ENCODE data around the gene HECW1. TPM values are rescaled to one million over a fixed set of nuclear protein-coding genes. Genes with fewer than 3 reads are reported as not detected.
A peak's percentile ranks its signal among the peaks of the same experiment; 100 is the strongest.

The HECW1 gene
- polyA plus RNA-seq, 1 donor from 2014 or later = not detected

GRCh38 chr7:43406961-43407360 is 294.5 kb downstream of the HECW1 start:
- Mint-ChIP-seq H3K4me3 (peak overlapping the region in 1 of 4 donors; percentile 50), H3K27ac (no peak overlapping the region), H3K27me3 (peaks cover 2% of the 10 kb centered on the region), H3K36me3 (no peaks in the 10 kb centered on the region), H3K9me3 (no peaks in the 10 kb centered on the region), H3K4me1 (no peaks in the 10 kb centered on the region)

- Mint-ChIP-seq H3K4me3 (no peak overlapping the region), H3K9me3 (no peaks in the 10 kb centered on the region), H3K27me3 (no peaks in the 10 kb centered on the region), H3K4me1 (no peaks in the 10 kb centered on the region), H3K27ac (no peak overlapping the region), H3K36me3 (no peaks in the 10 kb centered on the region)
Observed at GRCh38 chr7:43408981-43409380, 296.5 kb downstream of the HECW1 start.

- peaks cover 6% of the 10 kb centered on the region for H3K27me3 Mint-ChIP-seq
- H3K36me3 Mint-ChIP-seq = no peaks in the 10 kb centered on the region
- H3K4me1 Mint-ChIP-seq = no peaks in the 10 kb centered on the region
- peaks cover 0 to 2% (median 0%) of the 10 kb centered on the region in 3 donors for H3K9me3 Mint-ChIP-seq
- no peak overlapping the region for H3K27ac Mint-ChIP-seq
- H3K4me3 Mint-ChIP-seq = no peak overlapping the region
Observed at GRCh38 chr7:43417455-43417854, 305.0 kb downstream of the HECW1 start.

- Mint-ChIP-seq H3K4me3 (no peak overlapping the region), H3K27ac (no peak overlapping the region), H3K9me3 (peaks cover 0 to 6% (median 0%) of the 10 kb centered on the region in 3 donors), H3K4me1 (no peaks in the 10 kb centered on the region), H3K36me3 (no peaks in the 10 kb centered on the region), H3K27me3 (no peaks in the 10 kb centered on the region)
Observed at GRCh38 chr7:43430411-43430810, 318.0 kb downstream of the HECW1 start.

- H3K9me3 Mint-ChIP-seq = peaks cover 0 to 6% (median 0%) of the 10 kb centered on the region in 3 donors
- H3K27me3 Mint-ChIP-seq = no peaks in the 10 kb centered on the region
- H3K27ac Mint-ChIP-seq = no peak overlapping the region
- no peaks in the 10 kb centered on the region for H3K4me1 Mint-ChIP-seq
- no peaks in the 10 kb centered on the region for H3K36me3 Mint-ChIP-seq
- no peak overlapping the region for H3K4me3 Mint-ChIP-seq
Observed at GRCh38 chr7:43431020-43431595, 318.7 kb downstream of the HECW1 start.

GRCh38 chr7:43433639-43434038 is 321.2 kb downstream of the HECW1 start:
- H3K27ac Mint-ChIP-seq = no peak overlapping the region
- no peaks in the 10 kb centered on the region for H3K36me3 Mint-ChIP-seq
- peaks cover 3% of the 10 kb centered on the region for H3K27me3 Mint-ChIP-seq
- H3K9me3 Mint-ChIP-seq = no peaks in the 10 kb centered on the region
- no peaks in the 10 kb centered on the region for H3K4me1 Mint-ChIP-seq
- no peak overlapping the region for H3K4me3 Mint-ChIP-seq

- Mint-ChIP-seq H3K27ac (no peak overlapping the region), H3K4me3 (no peak overlapping the region), H3K36me3 (no peaks in the 10 kb centered on the region), H3K4me1 (peaks cover 0 to 2% (median 0%) of the 10 kb centered on the region in 3 donors), H3K27me3 (peaks cover 5% of the 10 kb centered on the region), H3K9me3 (no peaks in the 10 kb centered on the region)
Observed at GRCh38 chr7:43437001-43437400, 324.6 kb downstream of the HECW1 start.

GRCh38 chr7:43438897-43439479 is 326.5 kb downstream of the HECW1 start:
- Mint-ChIP-seq H3K27me3 (peaks cover 5% of the 10 kb centered on the region), H3K4me1 (peaks cover 0 to 2% (median 0%) of the 10 kb centered on the region in 3 donors), H3K36me3 (no peaks in the 10 kb centered on the region), H3K27ac (no peak overlapping the region), H3K9me3 (no peaks in the 10 kb centered on the region), H3K4me3 (no peak overlapping the region)

GRCh38 chr7:43439631-43440401 is 327.4 kb downstream of the HECW1 start:
- H3K9me3 Mint-ChIP-seq = no peaks in the 10 kb centered on the region
- peaks cover 7% of the 10 kb centered on the region for H3K27me3 Mint-ChIP-seq
- no peaks in the 10 kb centered on the region for H3K36me3 Mint-ChIP-seq
- no peak overlapping the region for H3K4me3 Mint-ChIP-seq
- peaks cover 0 to 2% (median 0%) of the 10 kb centered on the region in 3 donors for H3K4me1 Mint-ChIP-seq
- no peak overlapping the region for H3K27ac Mint-ChIP-seq

- no peak overlapping the region for H3K27ac Mint-ChIP-seq
- no peaks in the 10 kb centered on the region for H3K9me3 Mint-ChIP-seq
Observed at GRCh38 chr7:43441231-43442130, 329.0 kb downstream of the HECW1 start.

GRCh38 chr7:43443381-43443780 is 330.9 kb downstream of the HECW1 start:
- Mint-ChIP-seq H3K4me3 (no peak overlapping the region), H3K36me3 (no peaks in the 10 kb centered on the region), H3K9me3 (no peaks in the 10 kb centered on the region), H3K27me3 (peaks cover 4% of the 10 kb centered on the region), H3K4me1 (peaks cover 0 to 2% (median 0%) of the 10 kb centered on the region in 3 donors), H3K27ac (no peak overlapping the region)

More at GRCh38 chr7:43441231-43442130, 329.0 kb downstream of the HECW1 start:
- Mint-ChIP-seq H3K4me1 (peaks cover 0 to 2% (median 0%) of the 10 kb centered on the region in 3 donors), H3K4me3 (no peak overlapping the region), H3K27me3 (peaks cover 7% of the 10 kb centered on the region), H3K36me3 (no peaks in the 10 kb centered on the region)

GRCh38 chr7:43444711-43445578 is 332.5 kb downstream of the HECW1 start:
- H3K4me1 Mint-ChIP-seq = peaks cover 0 to 2% (median 0%) of the 10 kb centered on the region in 3 donors
- no peak overlapping the region for H3K27ac Mint-ChIP-seq
- peaks cover 2% of the 10 kb centered on the region for H3K27me3 Mint-ChIP-seq
- no peaks in the 10 kb centered on the region for H3K9me3 Mint-ChIP-seq
- H3K36me3 Mint-ChIP-seq = no peaks in the 10 kb centered on the region
- no peak overlapping the region for H3K4me3 Mint-ChIP-seq

- Mint-ChIP-seq H3K4me1 (no peaks in the 10 kb centered on the region), H3K4me3 (no peak overlapping the region), H3K27ac (no peak overlapping the region), H3K36me3 (no peaks in the 10 kb centered on the region), H3K27me3 (peaks cover 5% of the 10 kb centered on the region), H3K9me3 (no peaks in the 10 kb centered on the region)
Observed at GRCh38 chr7:43449577-43449976, 337.1 kb downstream of the HECW1 start.

- Mint-ChIP-seq H3K9me3 (no peaks in the 10 kb centered on the region), H3K4me1 (peaks cover 0 to 6% (median 4%) of the 10 kb centered on the region in 3 donors), H3K36me3 (no peaks in the 10 kb centered on the region), H3K27ac (no peak overlapping the region), H3K27me3 (peaks cover 6% of the 10 kb centered on the region), H3K4me3 (no peak overlapping the region)
Observed at GRCh38 chr7:43450894-43451293, 338.4 kb downstream of the HECW1 start.
